HFF-Myc (cell line): Measurements from ENCODE around the gene MT3.

Experiments used
- DNase-seq: peaks from one replicate; pipeline ENCODE4 v3.0.0-alpha.2; 2011; ENCODE audit warnings: low read depth; ENCODE audit errors: extremely low read depth
- H3K4me3 ChIP-seq: replicated peaks from 2 replicates; pipeline ENCODE4 v1.5.1; 2011; ENCODE audit warnings: low read depth, mild to moderate bottlenecking, control low read depth, low read length
- CTCF ChIP-seq: IDR thresholded peaks from 2 replicates; pipeline ENCODE4 v1.5.1; 2012; ENCODE audit warnings: mild to moderate bottlenecking, low read depth, low read length, control low read depth; ENCODE audit errors: missing control alignments

Gene MT3

DNA sequence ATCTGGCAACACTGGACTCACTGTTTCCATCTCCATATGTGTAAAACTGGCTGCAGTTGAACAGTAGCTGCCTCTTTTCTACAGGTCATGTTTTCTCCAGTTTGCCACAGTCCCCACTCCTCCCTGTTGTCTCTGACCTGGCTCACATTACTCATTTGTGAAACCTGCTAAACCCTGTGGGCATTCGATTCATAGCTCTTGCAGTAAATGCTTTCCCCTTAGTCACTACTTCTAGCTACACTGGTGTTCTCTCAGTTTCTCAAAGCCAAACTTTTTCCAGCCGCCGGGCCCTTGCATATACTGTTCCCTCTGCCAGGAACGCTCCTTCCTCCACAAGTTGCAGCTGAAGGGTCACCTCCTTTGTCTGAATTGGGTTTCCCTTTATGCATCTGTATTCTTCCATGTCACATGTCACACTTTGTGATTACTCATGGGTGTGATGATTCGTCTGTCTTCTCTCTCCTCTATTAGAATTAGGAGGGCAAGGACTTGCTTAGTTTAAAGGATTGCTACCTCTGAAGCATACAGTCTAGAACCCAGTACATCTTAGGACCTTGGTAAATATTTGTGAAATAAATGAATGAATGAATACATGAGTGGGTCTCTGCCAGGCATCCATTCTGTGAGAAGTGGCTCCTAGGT, 39.5 kb upstream of the MT3 start:
- TF ChIP-seq CTCF: no peak
- H3K4me3 ChIP-seq: no peak overlapping the region
- no peak for DNase-seq

DNA sequence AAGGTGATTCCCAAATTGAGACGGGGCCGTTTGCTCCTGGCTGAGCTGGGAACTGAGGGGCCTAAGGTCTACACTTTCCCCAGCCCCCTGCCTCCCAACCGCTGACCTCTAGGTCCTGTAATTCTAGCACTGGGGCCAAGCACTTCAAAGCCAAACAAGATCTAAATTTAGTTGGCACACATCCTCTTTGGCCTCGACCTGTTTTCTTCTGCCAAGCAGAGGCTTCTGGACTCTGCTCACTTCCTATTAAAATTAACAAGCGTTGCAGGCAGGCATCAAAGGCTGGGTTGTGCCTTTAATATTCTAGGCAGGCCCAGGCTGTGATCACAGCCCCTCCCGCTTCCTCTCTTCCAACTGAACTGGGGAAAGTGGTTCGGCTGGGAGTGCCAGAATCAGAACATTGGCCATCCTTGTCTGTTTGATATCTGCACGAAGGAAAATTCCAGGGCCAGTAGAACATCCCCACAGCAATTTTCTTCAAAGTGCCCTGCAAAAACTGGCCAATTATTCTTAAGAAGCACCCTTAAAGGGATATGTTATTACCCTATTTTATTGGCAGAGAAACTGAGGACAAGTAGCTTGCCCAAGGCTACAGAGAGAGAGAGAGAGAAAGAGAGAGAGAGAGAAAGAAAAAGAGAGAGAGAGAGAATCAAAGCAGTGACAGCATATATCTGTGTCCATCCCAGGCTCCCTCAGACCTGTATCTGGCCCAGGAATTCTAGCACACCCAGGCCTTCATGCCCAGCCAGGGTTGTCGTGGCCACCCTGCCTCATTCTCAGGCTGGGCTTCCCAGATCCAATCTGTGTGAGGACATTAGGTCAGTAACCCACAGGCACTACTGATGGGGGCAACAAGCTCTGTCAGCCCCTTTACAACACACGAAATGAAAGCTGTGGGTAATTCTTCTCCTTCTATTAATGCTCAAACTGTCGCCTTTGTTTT, 37.3 kb upstream of the MT3 start:
- H3K4me3 ChIP-seq: no peak overlapping the region
- TF ChIP-seq CTCF: no peak
- no peak for DNase-seq

- DNase-seq: no peak
- TF ChIP-seq CTCF: no peak
- H3K4me3 ChIP-seq: no peak overlapping the region
Observed at GRCh38 chr16:56554441-56554840, 34.9 kb upstream of the MT3 start.

DNA sequence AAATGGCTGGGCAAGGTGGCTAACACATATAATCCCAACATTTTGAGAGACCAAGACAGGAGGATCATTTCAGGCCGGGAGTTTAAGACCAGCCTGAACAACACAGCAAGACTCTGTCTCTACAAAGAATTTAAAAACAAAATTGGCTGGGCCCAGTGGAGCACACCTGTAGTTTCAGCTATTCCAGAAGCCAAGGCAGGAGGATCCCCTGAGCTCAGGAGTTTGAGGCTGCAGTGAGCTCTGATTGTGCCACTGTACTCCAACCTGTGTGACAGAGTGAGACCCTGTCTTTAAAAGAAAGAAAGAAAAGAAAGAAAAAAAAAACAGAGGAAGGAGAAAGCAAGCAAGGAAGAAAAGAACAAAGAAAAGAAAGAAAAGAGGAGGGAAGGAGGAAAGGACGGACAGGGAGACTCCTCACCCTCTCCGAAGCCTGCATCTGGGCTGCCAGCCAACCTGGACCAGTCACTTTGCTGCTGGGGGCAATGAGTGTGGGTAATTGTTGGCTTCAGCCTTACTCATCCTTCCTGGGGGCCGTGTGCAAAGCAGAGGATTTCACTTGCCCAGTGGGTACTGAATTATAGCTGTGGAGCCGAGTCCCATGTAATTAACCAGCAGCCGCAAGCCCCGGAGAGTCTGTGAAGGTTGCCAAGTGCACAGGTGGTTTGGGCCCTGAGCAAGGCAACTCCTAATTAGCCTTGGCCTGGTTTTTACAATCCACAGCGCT, 31.1 kb upstream of the MT3 start:
- H3K4me3 ChIP-seq: no peak overlapping the region
- TF ChIP-seq CTCF: no peak
- DNase-seq: no peak

GRCh38 chr16:56559109-56559508, 30.2 kb upstream of the MT3 start:
- DNase-seq: no peak
- no peak overlapping the region for H3K4me3 ChIP-seq
- TF ChIP-seq CTCF: no peak

GRCh38 chr16:56560447-56560846, 28.9 kb upstream of the MT3 start:
- H3K4me3 ChIP-seq: no peak overlapping the region
- DNase-seq: no peak
- TF ChIP-seq CTCF: no peak
